GM12801 (cell line): ENCODE data around the gene NHLRC2.

ENCODE experiments used
- TF ChIP-seq, protein P1 (sequence below): IDR thresholded peaks from one replicate; pipeline ENCODE4 v1.5.1; 2011; ENCODE audit warnings: control low read depth; ENCODE audit not compliant: insufficient read length; ENCODE audit errors: extremely low read depth

NHLRC2 gene

DNA sequence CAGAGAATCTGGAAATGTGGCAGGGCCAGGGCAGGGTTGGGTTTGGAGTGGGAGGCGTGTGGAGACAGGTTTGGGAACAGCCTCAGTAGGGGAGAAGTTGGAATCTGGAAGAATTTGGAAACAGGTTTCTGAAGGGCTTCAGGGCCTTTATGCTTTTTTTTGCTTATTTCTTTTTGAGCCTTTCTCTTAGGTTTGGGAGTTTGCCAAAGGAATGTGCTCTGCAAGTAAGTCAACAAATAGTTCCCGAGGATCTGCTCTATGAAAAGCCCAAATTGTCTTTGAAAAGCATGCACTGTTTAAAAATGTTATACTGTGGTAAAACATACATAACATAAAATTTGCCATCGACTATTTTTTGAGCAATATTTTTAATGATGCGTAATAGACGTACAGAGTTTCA, 102.6 kb downstream of the NHLRC2 start:
- TF ChIP-seq, protein P1, sequence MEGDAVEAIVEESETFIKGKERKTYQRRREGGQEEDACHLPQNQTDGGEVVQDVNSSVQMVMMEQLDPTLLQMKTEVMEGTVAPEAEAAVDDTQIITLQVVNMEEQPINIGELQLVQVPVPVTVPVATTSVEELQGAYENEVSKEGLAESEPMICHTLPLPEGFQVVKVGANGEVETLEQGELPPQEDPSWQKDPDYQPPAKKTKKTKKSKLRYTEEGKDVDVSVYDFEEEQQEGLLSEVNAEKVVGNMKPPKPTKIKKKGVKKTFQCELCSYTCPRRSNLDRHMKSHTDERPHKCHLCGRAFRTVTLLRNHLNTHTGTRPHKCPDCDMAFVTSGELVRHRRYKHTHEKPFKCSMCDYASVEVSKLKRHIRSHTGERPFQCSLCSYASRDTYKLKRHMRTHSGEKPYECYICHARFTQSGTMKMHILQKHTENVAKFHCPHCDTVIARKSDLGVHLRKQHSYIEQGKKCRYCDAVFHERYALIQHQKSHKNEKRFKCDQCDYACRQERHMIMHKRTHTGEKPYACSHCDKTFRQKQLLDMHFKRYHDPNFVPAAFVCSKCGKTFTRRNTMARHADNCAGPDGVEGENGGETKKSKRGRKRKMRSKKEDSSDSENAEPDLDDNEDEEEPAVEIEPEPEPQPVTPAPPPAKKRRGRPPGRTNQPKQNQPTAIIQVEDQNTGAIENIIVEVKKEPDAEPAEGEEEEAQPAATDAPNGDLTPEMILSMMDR, result no peak

DNA sequence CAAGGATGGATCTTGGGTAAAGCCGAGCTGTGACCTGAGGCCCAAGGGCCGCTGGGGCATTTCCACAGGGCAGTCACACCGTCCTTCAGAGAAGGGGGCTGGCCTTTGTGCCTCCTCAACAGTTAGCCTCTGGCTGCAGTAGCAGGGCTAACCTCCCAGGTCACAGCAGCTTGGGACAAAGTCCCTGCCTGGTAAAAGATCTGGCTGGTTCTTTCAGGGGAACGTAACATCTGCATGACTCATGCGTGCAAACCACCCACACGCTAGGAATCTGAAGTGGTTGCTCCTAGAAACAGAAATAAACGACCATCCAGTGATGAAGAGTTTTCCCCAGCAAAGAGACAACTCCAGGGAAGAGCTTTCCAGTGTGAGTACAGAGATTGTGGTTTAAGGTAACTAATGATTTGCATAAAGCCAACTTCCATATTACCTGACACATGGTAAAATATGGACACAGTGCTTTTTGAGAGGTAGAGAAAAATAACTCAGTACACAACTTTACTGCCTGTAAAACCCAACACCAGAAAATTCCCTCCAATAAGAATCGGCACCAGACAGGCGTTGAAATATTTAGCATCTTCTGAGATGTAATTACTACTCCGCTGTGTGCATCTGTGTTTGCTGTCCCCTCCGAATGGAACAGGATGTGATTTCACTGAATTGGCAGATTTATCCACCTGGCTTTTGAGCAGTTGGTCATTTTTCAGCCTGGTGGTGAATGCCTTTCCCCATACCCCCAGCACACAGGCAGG, 104.3 kb downstream of the NHLRC2 start:
- TF ChIP-seq, protein P1, result no peak

DNA sequence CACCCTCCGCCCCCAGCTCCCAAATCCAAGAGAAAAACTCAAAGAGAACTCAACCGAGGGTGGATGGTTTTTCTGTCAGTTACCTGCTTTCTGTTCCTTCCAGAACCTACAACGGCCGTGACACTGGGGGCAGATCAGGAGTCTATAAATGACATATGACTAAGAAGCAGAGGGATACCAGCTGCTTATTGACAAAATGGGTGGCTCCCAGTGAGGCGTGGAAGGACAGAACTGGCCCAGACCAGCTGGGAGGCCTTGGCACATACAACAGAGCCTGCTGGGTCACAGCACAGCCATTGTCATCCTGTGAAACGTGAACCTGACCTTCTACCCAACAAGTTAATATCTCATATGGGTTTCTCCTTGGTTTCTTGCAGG, 104.9 kb downstream of the NHLRC2 start:
- TF ChIP-seq, protein P1, result no peak

DNA sequence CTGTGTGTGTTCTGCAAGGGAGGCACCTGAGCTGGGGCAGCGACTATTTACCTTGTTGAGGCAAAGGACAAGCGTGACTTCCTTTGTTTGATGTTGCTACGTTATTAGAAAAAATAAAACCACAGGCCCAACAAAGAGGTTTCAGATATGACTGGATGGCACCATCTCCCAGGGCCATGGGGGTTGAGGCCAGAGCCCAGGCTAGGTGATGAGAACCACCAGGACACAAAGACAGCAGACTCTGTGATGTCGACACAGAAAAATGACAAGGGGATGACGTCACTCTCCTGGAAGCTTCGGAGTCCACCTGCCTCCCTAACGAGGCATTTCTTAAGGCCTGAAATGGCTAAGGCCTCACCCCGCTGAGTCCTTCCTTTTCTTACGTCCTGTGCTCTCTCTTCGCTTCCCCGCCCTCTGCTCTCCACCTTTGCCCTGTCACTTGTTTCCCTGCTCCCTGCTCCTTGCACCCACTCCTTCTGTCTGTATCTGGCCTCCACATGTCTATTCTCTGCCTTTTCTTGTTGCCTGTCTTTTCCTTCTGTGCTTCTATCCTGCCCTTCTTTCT, 106.2 kb downstream of the NHLRC2 start:
- TF ChIP-seq, protein P1, result no peak

DNA sequence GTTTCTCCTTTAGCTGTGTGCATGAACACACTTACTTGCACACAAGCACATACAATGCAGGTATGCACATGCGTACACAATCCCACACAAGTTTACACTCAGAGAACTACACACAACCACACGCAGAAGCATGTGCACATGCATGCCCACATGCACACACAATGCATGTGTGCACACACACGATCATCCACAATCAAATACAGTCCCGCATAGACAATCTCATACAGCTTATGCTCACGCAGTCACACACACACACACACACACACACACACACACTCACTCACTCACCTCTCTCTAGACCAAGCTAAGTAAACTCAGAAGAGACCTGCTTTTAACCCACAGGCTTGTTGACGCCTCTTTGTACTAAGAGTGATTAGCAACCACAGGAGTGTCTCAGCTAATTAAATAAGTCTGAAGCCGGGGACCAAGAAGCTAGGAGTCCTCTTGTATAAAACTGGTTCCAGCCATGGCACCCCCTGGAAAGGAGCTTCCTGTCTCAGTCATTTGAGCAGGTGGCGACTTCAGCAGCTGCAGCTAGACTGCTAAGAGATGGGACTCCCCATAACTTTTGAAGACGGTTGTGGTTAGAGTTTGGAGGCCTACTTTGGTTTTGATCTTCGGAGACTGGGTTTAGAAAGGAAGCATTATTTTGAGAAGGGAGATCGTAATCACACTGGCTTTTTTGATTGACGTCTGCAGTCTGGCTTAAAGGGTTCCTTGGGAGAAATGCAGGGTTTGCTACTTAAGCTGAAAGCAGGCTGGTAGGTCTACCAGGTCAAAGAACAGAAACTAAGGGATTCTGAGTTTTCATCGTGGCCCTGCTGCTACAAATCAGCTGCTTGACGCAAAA, 106.9 kb downstream of the NHLRC2 start:
- TF ChIP-seq, protein P1, result no peak

DNA sequence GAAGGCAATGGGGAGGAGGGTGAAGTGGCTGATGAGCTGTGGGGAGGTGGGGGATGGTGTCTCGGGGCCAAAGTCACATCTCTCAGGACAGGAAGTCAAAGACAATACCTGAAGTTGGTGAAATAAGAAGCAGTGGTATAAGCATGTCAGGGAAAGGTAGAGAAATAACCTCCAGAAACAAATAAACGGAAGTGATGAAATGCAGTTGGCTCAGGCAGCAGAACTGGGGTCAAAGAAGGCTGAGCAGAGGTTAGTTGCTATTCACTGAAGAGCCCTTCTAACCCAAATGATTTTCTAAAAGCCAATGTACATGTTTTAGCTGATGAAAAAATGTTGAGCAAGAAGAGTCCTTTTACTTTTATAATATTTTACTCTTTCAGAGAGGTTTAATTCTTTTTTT, 110.6 kb downstream of the NHLRC2 start:
- TF ChIP-seq, protein P1, result no peak

DNA sequence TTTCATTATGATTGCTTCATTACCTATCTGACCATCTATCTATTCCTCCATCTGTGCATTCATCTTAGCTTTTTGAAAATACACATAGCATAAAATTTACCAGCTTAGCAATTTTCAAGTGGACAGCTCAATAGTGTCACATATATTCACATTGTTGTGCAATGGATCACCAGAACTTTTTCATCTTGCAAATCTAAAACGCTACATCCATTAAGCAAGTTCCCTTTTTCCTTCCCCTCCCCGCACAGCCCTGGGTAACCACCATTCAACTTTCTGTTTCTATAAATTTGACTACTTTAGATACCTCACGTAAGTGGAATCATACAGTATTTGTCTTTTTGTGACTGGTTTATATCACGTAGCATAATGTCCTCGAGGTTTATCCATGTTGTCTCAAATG, 111.2 kb downstream of the NHLRC2 start:
- TF ChIP-seq, protein P1, result no peak
